H9 (cell line): ENCODE data around the gene ZNF618. TPM values are rescaled to one million over a fixed set of nuclear protein-coding genes. Genes with fewer than 3 reads are reported as not detected.

Experiments
- DNase-seq: peaks from one replicate; pipeline ENCODE4 v3.0.0-alpha.2; 2017
- H2AFZ ChIP-seq: one replicate; pipeline ENCODE4 v1.6.1; 2013; ENCODE audit warnings: mild to moderate bottlenecking, low read length, control low read depth, moderate library complexity
- H2AK5ac ChIP-seq: 2 replicates; pipeline ENCODE4 v1.6.1; 2013; ENCODE audit warnings: low read length, control low read depth, mixed read lengths; ENCODE audit not compliant: insufficient read length
- H2BK120ac ChIP-seq: one replicate; pipeline ENCODE4 v1.6.1; 2013; ENCODE audit warnings: low read depth, mild to moderate bottlenecking, low read length, control low read depth, inconsistent platforms; ENCODE audit not compliant: poor library complexity, severe bottlenecking
- H2BK12ac ChIP-seq: 2 replicates; pipeline ENCODE4 v1.6.1; 2013; ENCODE audit warnings: low read length, control low read depth, mixed read lengths, low read depth; ENCODE audit not compliant: insufficient read length
- H2BK15ac ChIP-seq: 2 replicates; pipeline ENCODE4 v1.6.1; 2013; ENCODE audit warnings: low read depth, low read length, control low read depth
- H2BK20ac ChIP-seq: one replicate; pipeline ENCODE4 v1.6.1; 2013; ENCODE audit warnings: low read depth, mild to moderate bottlenecking, low read length, control low read depth, inconsistent platforms; ENCODE audit not compliant: poor library complexity, severe bottlenecking
- H2BK5ac ChIP-seq: 2 replicates; pipeline ENCODE4 v1.6.1; 2013; ENCODE audit warnings: low read length, control low read depth, mixed read lengths; ENCODE audit not compliant: insufficient read length
- H3K14ac ChIP-seq: 2 replicates; pipeline ENCODE4 v1.6.1; 2013; ENCODE audit warnings: low read length, control low read depth; ENCODE audit not compliant: insufficient read depth
- H3K18ac ChIP-seq: 2 replicates; pipeline ENCODE4 v1.6.1; 2013; ENCODE audit warnings: low read depth, mild to moderate bottlenecking, mixed read lengths, low read length, control low read depth; ENCODE audit not compliant: insufficient read length
- H3K23ac ChIP-seq: 2 replicates; pipeline ENCODE4 v1.6.1; 2013; ENCODE audit warnings: low read length, control low read depth, mixed read lengths, low read depth; ENCODE audit not compliant: insufficient read length
- H3K23me2 ChIP-seq: 2 replicates; pipeline ENCODE4 v1.6.1; 2013; ENCODE audit warnings: low read depth, mild to moderate bottlenecking, mixed read lengths, low read length, control low read depth; ENCODE audit not compliant: insufficient read length, poor library complexity, severe bottlenecking
- H3K27ac ChIP-seq: 2 replicates; pipeline ENCODE4 v1.5.1; 2013; ENCODE audit warnings: low read length, control low read depth, mixed read lengths, low read depth; ENCODE audit not compliant: insufficient read length
- H3K27me3 ChIP-seq: 2 replicates; pipeline ENCODE4 v1.6.1; 2013; ENCODE audit warnings: low read length, control low read depth, inconsistent platforms; ENCODE audit not compliant: insufficient read depth
- H3K4ac ChIP-seq: 2 replicates; pipeline ENCODE4 v1.6.1; 2013; ENCODE audit warnings: low read depth, mild to moderate bottlenecking, control low read depth, inconsistent platforms, low read length, moderate library complexity
- H3K4me1 ChIP-seq: 2 replicates; pipeline ENCODE4 v1.6.1; 2013; ENCODE audit warnings: low read length, control low read depth, inconsistent platforms; ENCODE audit not compliant: insufficient read depth
- H3K4me2 ChIP-seq: 2 replicates; pipeline ENCODE4 v1.6.1; 2013; ENCODE audit warnings: low read length, control low read depth, mixed read lengths; ENCODE audit not compliant: insufficient read length, insufficient read depth
- H3K56ac ChIP-seq: 2 replicates; pipeline ENCODE4 v1.6.1; 2013; ENCODE audit warnings: low read depth, mild to moderate bottlenecking, mixed read lengths, low read length, control low read depth; ENCODE audit not compliant: insufficient read length
- H3K79me1 ChIP-seq: 2 replicates; pipeline ENCODE4 v1.6.1; 2013; ENCODE audit warnings: low read depth, mild to moderate bottlenecking, moderate library complexity, low read length, control low read depth, inconsistent platforms; ENCODE audit not compliant: insufficient read depth, poor library complexity, severe bottlenecking
- H3K79me2 ChIP-seq: 2 replicates; pipeline ENCODE4 v1.6.1; 2013; ENCODE audit warnings: low read length, control low read depth, inconsistent platforms; ENCODE audit not compliant: insufficient read depth
- H3K9ac ChIP-seq: 2 replicates; pipeline ENCODE4 v1.6.1; 2013; ENCODE audit warnings: low read length, control low read depth, mixed read lengths; ENCODE audit not compliant: insufficient read length; ENCODE audit errors: extremely low read depth
- H3K9me3 ChIP-seq: one replicate; pipeline ENCODE4 v1.6.1; 2013; ENCODE audit warnings: low read depth, low read length, inconsistent platforms; ENCODE audit not compliant: control insufficient read depth
- H3T11ph ChIP-seq: one replicate; pipeline ENCODE4 v1.6.1; 2013; ENCODE audit warnings: mild to moderate bottlenecking, low read length, control low read depth, inconsistent platforms
- H4K20me1 ChIP-seq: one replicate; pipeline ENCODE4 v1.6.1; 2013; ENCODE audit not compliant: control insufficient read depth, insufficient read length, insufficient read depth
- H4K5ac ChIP-seq: 2 replicates; pipeline ENCODE4 v1.6.1; 2013; ENCODE audit warnings: low read depth, mild to moderate bottlenecking, mixed read lengths, low read length, control low read depth; ENCODE audit not compliant: insufficient read length
- H4K8ac ChIP-seq: replicated peaks from 2 replicates; pipeline ENCODE4 v1.6.1; 2013; ENCODE audit warnings: low read length, control low read depth, mixed read lengths, low read depth; ENCODE audit not compliant: insufficient read length
- H4K91ac ChIP-seq: 2 replicates; pipeline ENCODE4 v1.6.1; 2013; ENCODE audit warnings: low read depth, mild to moderate bottlenecking, moderate library complexity, mixed read lengths, low read length, control low read depth; ENCODE audit not compliant: insufficient read length
- H3K27ac Mint-ChIP-seq, 3 experiments: 2 replicates in 2 of 3; 3 replicates in 1 of 3; pipeline ENCODE4 v1.8.0; 2020 to 2021; ENCODE audit warnings: mixed read lengths in 3 of 3, mild to moderate bottlenecking in 1 of 3, moderate library complexity in 1 of 3
- H3K27me3 Mint-ChIP-seq: 2 replicates; pipeline ENCODE4 v1.8.0; 2021; ENCODE audit warnings: low read depth, mild to moderate bottlenecking, moderate library complexity, mixed read lengths
- H3K36me3 Mint-ChIP-seq, 3 experiments: 2 replicates in 2 of 3; 3 replicates in 1 of 3; pipeline ENCODE4 v1.8.0; 2020 to 2021; ENCODE audit warnings: low read depth in 3 of 3, mixed read lengths in 3 of 3; ENCODE audit not compliant: insufficient read depth in 1 of 3
- H3K4me1 Mint-ChIP-seq, 2 experiments: 2 replicates each; pipeline ENCODE4 v1.8.0; 2020; ENCODE audit warnings: mixed read lengths in 2 of 2
- H3K4me3 Mint-ChIP-seq, 2 experiments: 2 replicates in 1 of 2; 3 replicates in 1 of 2; pipeline ENCODE4 v1.8.0; 2020 to 2021; ENCODE audit warnings: mild to moderate bottlenecking in 2 of 2, mixed read lengths in 2 of 2, moderate library complexity in 1 of 2
- H3K9me3 Mint-ChIP-seq, 2 experiments: 2 replicates in 1 of 2; 3 replicates in 1 of 2; pipeline ENCODE4 v1.8.0; 2020; ENCODE audit warnings: mild to moderate bottlenecking in 2 of 2, mixed read lengths in 2 of 2, moderate library complexity in 1 of 2
- CTCF ChIP-seq: fragments of 200-600 bp; sonication (generic); conservative IDR thresholded peaks from 3 replicates; pipeline ENCODE4 v1.8.0; 2021; ENCODE audit warnings: antibody characterized with exemption, mild to moderate bottlenecking
- WGBS: extraction: QIAGEN DNeasy Blood & Tissue Kit; methylation state at CpG from one replicate; pipeline ENCODE4 v1.1.7; 2013; ENCODE audit warnings: missing lambda C conversion rate, low lambda C conversion rate, mixed read lengths; ENCODE audit not compliant: insufficient read length; ENCODE audit errors: extremely low coverage; 5-methylcytosine and 5-hydroxymethylcytosine counted together
- total RNA-seq: library from RNA; stranded (reverse); gene quantifications from 2 replicates; pipeline ENCODE4 v1.2.1, GENCODE V29; 2021

Gene ZNF618
- total RNA-seq, 1 experiment from 2014 or later: 13.6 TPM

GRCh38 chr9:113915817-113916434 is 39.8 kb downstream of the ZNF618 start:
- Histone ChIP-seq H4K20me1 (no peaks in the 10 kb centered on the region), H3K9me3 (no peaks in the 10 kb centered on the region), H2BK15ac (no peak overlapping the region), H3K27ac (no peak overlapping the region), H3K23me2 (no peaks in the 10 kb centered on the region), H3K23ac (no peak overlapping the region), H3K79me2 (peaks cover 3% of the 10 kb centered on the region; the same call in 1 of the 2 replicates), H2BK120ac (no peak overlapping the region), H3K56ac (no peak overlapping the region), H4K8ac (no peak overlapping the region), H2AK5ac (no peak overlapping the region), H2BK12ac (no peak overlapping the region), H2BK20ac (no peak overlapping the region), H4K91ac (no peak overlapping the region), H2BK5ac (no peak overlapping the region), H4K5ac (no peak overlapping the region), H3K14ac (no peak overlapping the region), H3K4ac (no peak overlapping the region), H3K4me2 (no peak overlapping the region), H3K9ac (no peak overlapping the region), H3K4me1 (peaks cover 2% of the 10 kb centered on the region; the same call in 1 of the 2 replicates), H2AFZ (no peak overlapping the region), H3K18ac (no peak overlapping the region), H3K79me1 (no peaks in the 10 kb centered on the region), H3T11ph (no peak overlapping the region), H3K27me3 (no peaks in the 10 kb centered on the region)
- Mint-ChIP-seq H3K27me3 (no peaks in the 10 kb centered on the region), H3K4me3 (no peak overlapping the region), H3K9me3 (no peaks in the 10 kb centered on the region), H3K36me3 (no peaks in the 10 kb centered on the region), H3K4me1 (peaks cover 12 to 25% of the 10 kb centered on the region in 2 experiments), H3K27ac (no peak overlapping the region)
- DNase-seq: no peak
- no peak for TF ChIP-seq CTCF
- no CpG with 5 or more reads among the region's 9 CpGs for WGBS
